ENCODE data around the gene PLXDC1. TPM values are rescaled to one million over a fixed set of nuclear protein-coding genes. Genes with fewer than 3 reads are reported as not detected.

PLXDC1 gene
- total RNA-seq, 1 donor from 2014 or later, result 15.8 TPM

GRCh38 chr17:39084558-39084957 lies 66.9 kb downstream of the PLXDC1 start:
- intact Hi-C loops (cut with micrococcal nuclease), result no loop called here
- no peak for DNase-seq
- ATAC-seq, result no peak

DNA sequence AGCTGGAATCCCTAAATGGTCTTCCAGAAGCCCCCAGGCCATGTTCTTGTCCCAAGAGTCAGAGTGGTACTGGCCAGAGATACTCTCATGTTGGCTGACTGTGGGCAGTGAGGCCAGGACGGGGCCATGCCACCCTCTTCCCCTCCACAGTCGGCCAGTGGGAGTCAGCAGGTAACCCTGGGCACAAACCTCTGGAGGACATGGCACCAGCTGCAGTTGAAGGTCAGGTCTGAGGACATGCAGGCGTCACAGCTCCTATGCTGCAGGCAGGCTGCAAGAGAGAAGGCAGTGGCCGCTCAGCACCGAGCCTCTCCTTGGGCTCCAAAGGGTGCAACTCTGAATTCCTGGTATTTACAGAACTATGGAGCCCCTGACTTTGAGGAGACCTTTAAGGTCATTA lies 68.2 kb downstream of the PLXDC1 start:
- ATAC-seq (peak; percentile 12), DNase-seq (no peak)
- intact Hi-C loops (cut with micrococcal nuclease), result no loop called here

DNA sequence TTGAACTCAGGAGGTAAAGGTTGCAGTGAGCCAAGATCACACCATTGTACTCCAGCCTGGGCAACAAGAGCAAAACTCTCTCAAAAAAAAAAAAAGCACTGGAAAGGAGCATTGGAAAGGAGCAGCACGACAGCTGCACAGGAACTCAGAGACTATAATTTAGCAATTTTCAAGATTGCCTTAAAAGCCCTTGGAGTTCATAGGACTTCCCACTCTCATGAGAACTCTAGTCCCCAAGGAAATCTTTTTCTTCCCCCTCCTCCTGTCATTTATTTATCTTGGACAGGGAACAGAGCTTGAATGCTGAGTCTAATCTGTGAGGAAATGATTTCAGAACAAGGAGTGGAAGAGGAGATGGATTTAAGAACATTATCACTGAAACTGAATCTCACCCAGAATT lies 69.0 kb downstream of the PLXDC1 start:
- DNase-seq, result no peak
- ATAC-seq, result peak; percentile 84
- intact Hi-C loops (cut with micrococcal nuclease), result no loop called here

DNA sequence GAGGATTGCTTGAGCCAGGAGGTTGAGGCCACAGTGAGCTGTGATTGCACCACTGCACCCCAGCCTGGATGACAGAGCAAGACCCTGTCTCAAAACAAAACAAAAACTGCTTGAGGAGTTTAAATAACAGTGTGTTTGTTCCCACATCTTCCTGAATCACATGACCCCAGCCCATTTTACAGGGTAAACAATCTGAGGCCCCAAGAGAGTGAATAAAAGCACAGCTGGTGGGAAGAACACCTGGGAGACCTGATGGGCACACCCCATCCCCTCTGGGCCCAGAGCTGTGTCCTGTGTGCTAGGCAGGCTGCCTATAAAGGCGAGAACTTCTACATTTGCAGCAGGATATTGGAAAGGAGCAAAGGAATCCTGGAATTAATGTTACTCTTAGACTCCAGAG lies 69.6 kb downstream of the PLXDC1 start:
- intact Hi-C loops (cut with micrococcal nuclease), result no loop called here
- ATAC-seq, result peak; percentile 1
- DNase-seq, result no peak

DNA sequence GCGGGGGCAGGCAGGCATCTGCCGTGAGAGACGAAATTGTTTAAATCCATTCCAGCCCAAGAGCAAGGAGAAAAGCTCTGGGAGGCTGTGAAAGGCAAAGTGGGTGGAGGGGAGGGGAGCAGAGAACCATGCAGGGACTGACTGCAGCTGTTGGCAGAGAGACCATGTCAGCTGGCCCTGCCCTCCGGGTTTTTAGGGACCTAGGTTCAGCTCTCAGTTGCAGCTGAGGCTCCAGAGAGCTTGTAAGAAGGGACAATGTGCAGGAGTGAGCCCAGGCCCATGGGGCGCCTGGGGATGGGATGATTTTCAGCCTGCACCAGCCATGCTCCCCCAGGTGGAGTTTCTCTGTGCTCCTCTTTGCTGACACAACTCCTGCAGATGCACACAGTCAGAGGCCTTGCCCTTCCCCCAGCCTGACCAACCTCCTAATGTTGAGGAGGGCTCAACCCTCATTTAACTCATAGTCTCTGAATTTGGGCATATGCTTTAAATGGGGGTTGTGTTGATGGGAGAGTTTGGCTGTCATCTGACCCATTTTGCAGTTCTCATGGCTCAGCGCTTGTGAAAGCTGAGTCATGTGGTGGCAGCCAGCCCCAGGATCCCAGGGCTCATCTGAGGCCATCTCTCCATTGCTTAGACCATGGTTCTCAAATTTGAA lies 70.9 kb downstream of the PLXDC1 start:
- intact Hi-C loops (cut with micrococcal nuclease), result no loop called here
- peak; percentile 74 for DNase-seq
- ATAC-seq, result peak; percentile 50

GRCh38 chr17:39079836-39080235 lies 71.6 kb downstream of the PLXDC1 start:
- ATAC-seq (no peak), DNase-seq (no peak)
- intact Hi-C loops (cut with micrococcal nuclease), result no loop called here

- ATAC-seq, result no peak
- DNase-seq, result no peak
- intact Hi-C loops (cut with micrococcal nuclease), result no loop called here
These were observed 73.6 kb downstream of the PLXDC1 start for GRCh38 chr17:39077866-39078265.

DNA sequence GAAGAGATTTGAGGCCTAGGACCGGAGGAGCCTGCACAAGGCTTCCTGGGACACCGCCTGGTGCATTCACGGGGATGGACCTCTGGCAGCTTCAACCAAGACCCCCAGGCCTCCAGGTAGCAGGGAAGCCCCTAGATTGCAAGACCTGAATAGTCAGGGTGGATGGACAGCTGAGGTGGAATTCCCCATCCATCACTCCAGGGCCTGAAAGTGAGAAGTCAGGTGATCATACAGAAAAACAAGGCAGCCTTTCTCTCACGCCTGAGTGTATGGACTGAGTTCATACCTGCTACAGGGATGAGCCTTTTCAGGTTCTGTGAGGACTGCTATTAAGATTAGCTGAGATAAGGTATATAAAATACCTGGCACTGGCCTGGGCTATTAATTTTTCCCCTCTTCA lies 74.2 kb downstream of the PLXDC1 start:
- DNase-seq (no peak), ATAC-seq (no peak)
- intact Hi-C loops (cut with micrococcal nuclease), result no loop called here

- no peak for ATAC-seq
- intact Hi-C loops (cut with micrococcal nuclease), result no loop called here
These were observed 76.8 kb downstream of the PLXDC1 start for GRCh38 chr17:39074676-39075075.

GRCh38 chr17:39073916-39074315 lies 77.5 kb downstream of the PLXDC1 start:
- DNase-seq, result no peak
- ATAC-seq, result no peak
- intact Hi-C loops (cut with micrococcal nuclease), result no loop called here

More at GRCh38 chr17:39074676-39075075, 76.8 kb downstream of the PLXDC1 start:
- no peak for DNase-seq

DNA sequence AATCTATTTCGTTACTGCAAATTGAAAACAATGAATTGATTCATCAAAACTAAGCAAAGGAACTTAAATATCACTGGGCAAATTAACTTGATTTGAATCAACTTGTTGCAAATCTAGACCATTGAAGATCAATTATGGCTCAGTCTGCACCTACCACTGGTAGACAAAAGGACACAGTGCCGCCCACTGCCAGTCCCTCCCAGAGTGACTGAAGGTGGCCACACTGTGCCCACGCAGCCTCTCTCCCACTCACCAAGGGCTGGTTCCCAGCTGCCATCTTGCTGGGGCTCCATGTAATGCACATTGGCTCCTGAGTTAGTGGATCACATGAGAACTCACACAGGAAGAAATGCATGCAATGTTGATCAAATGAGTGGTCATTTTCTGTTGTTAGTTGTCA lies 78.1 kb downstream of the PLXDC1 start:
- intact Hi-C loops (cut with micrococcal nuclease), result no loop called here
- DNase-seq (no peak), ATAC-seq (no peak)

GRCh38 chr17:39071573-39071972 lies 79.9 kb downstream of the PLXDC1 start:
- ATAC-seq, result no peak
- intact Hi-C loops (cut with micrococcal nuclease), result no loop called here
- no peak for DNase-seq

DNA sequence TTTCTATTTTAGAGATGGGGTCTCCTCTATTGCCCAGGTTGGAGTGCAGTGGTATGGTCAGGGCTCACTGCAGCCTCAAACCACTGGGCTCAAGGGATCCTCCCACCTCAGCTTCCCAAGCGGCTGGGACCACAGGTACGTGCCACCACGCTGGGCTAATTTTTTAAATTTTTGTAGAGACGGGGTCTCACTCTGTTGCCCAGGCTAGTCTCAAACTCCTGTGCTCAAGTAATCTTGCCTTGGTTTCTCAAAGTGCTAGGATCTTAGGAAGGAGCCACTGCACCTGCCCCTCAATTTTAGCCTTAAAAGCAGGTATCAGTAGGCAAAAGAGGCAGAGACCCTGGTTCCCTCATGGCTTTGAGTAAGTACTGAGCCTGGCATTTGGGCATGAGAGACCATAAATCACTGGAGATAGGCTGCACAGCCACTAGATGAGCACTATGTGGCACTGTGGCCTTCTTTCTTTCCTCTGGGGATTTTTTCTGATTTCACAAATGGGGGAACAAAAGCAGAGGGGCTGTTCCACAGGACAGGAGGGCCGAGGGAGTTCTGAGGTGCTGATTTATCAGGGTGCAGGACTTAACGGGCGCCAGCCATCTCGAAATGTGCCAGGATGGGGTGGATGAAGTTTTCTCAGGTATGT lies 82.2 kb downstream of the PLXDC1 start:
- ATAC-seq (peak; percentile 57), DNase-seq (no peak)
- intact Hi-C loops (cut with micrococcal nuclease), result no loop called here

DNA sequence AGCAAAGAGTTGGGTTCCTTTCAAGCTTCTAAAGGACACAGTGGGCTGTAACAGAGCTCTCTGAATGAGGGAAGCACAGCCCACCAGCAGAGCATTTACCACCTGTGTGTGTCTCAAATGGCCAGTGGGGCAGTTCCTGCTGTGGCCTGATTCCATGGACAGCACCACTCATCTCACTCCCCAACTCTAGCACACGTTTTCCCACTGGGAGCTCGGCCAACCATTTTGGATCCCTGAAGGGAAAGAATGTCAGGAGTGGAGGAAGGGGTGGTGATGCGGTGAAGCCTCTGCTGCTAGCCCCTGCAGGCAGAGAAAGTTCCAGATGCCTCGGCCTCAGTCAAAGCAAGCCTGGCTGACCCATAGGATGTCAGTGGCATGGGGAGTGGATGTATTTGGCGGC lies 86.6 kb downstream of the PLXDC1 start:
- no peak for ATAC-seq
- intact Hi-C loops (cut with micrococcal nuclease), result no loop called here
- DNase-seq, result no peak

GRCh38 chr17:39064374-39064773 lies 87.1 kb downstream of the PLXDC1 start:
- peak; percentile 27 for ATAC-seq
- intact Hi-C loops (cut with micrococcal nuclease), result no loop called here
- no peak for DNase-seq

GRCh38 chr17:39063681-39064069 lies 87.8 kb downstream of the PLXDC1 start:
- no peak for ATAC-seq
- intact Hi-C loops (cut with micrococcal nuclease), result no loop called here
- no peak for DNase-seq

DNA sequence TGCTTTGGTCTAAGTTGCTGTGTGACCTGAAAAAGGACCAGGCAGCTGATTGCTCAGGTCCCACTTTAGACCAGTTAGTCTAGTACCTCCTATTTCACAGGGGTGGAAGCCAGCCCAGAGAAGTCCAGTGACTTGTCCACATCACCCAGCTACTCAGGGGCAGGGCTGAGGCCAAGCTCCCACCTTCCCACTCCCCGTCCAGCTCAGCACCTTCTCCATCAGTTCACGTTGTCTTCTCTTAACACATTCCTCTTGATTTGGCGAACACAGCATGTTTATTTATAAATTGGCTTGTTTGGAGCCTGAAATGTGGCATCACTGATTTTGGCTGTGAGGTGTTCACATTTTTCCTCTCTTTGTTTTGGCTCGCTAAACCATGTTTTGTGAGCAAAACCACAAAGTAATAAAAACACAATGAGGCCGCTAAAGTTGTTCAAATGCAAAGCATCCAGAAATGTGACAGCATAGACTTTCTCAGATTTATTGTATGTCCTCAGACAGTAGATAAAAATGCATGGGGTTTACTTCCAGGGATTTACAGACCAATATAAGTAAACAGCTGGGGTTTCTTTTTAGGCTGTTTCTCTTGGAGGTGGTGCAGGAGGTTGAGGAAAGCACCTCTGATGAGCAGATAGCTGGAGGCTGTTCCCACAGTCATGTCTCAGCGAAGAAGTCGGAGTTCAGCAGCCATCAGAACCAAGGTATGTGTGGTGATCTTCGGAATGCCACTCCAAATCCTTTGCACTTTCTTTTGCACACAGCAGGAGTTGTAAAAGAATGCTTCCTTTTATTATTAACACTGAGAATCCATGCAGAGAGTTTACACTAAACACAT lies 88.4 kb downstream of the PLXDC1 start:
- DNase-seq (no peak), ATAC-seq (no peak)
- intact Hi-C loops (cut with micrococcal nuclease), result no loop called here

DNA sequence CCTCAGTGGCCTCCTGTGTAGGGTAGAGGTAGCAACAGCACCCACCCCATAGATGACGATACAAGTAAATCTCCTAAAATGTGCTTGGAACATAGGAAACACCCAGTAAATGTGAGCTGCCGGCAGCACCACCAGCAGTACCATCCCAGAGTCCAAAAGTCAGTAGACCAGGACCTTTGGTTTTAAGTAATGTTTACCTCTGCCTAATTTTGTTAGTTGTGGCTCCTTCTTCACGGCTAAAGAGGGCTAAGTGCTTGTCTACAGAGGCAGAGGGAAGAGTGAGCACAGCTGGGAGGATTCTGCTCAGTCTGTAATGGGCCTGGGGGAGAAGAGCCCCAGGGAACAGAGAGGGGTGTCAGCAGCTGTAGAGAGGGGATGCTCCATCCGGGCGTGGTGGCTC lies 92.9 kb downstream of the PLXDC1 start:
- intact Hi-C loops (cut with micrococcal nuclease), result no loop called here
- DNase-seq (no peak), ATAC-seq (no peak)

- ATAC-seq, result no peak
- intact Hi-C loops (cut with micrococcal nuclease), result no loop called here
- no peak for DNase-seq
These were observed 93.7 kb downstream of the PLXDC1 start for GRCh38 chr17:39057701-39058206.

GRCh38 chr17:39054111-39054645 lies 97.3 kb downstream of the PLXDC1 start:
- intact Hi-C loops (cut with micrococcal nuclease), result no loop called here
- DNase-seq, result no peak
- no peak for ATAC-seq

Measured in left ventricle myocardium superior (tissue), 1 donor.